ENCODE measurements around the gene USP20. TPM values are rescaled to one million over a fixed set of nuclear protein-coding genes. Genes with fewer than 3 reads are reported as not detected.

USP20 gene
- total RNA-seq, 1 experiment from 2014 or later, result 16.3 TPM

GRCh38 chr9:129910628-129911567 lies 75.6 kb downstream of the USP20 start:
- H3K4me3 ChIP-seq (ENCODE audit: insufficient read depth, low read depth, low read length), result no peak overlapping the region
- no peaks in the 10 kb centered on the region; the same call in 1 of the 2 replicates for H3K36me3 ChIP-seq (replicated peaks; ENCODE audit: control insufficient read depth, insufficient read depth, low read length)
- no peak for DNase-seq

GRCh38 chr9:129914051-129914450 lies 78.8 kb downstream of the USP20 start:
- Histone ChIP-seq H3K27me3 (ENCODE audit: control insufficient read depth, insufficient read depth, low read length) (no peaks in the 10 kb centered on the region), H3K36me3 (replicated peaks; ENCODE audit: control insufficient read depth, insufficient read depth, low read length) (no peaks in the 10 kb centered on the region)

More at GRCh38 chr9:129910628-129911567, 75.6 kb downstream of the USP20 start:
- no peaks in the 10 kb centered on the region for H3K27me3 ChIP-seq (ENCODE audit: control insufficient read depth, insufficient read depth, low read length)

GRCh38 chr9:129916707-129917106 lies 81.4 kb downstream of the USP20 start:
- no peaks in the 10 kb centered on the region for H3K27me3 ChIP-seq (ENCODE audit: control insufficient read depth, insufficient read depth, low read length)
- no peaks in the 10 kb centered on the region for H3K36me3 ChIP-seq (replicated peaks; ENCODE audit: control insufficient read depth, insufficient read depth, low read length)
- no peak overlapping the region for H3K4me3 ChIP-seq (ENCODE audit: insufficient read depth, low read depth, low read length)
- DNase-seq, result no peak

More at GRCh38 chr9:129914051-129914450, 78.8 kb downstream of the USP20 start:
- H3K4me3 ChIP-seq (ENCODE audit: insufficient read depth, low read depth, low read length), result no peak overlapping the region
- no peak for DNase-seq

- no peaks in the 10 kb centered on the region for H3K36me3 ChIP-seq (replicated peaks; ENCODE audit: control insufficient read depth, insufficient read depth, low read length)
- H3K27me3 ChIP-seq (ENCODE audit: control insufficient read depth, insufficient read depth, low read length), result no peaks in the 10 kb centered on the region
- no peak overlapping the region for H3K4me3 ChIP-seq (ENCODE audit: insufficient read depth, low read depth, low read length)
- DNase-seq, result no peak
These were observed 83.2 kb downstream of the USP20 start for GRCh38 chr9:129918296-129918950.

GRCh38 chr9:129919277-129919676 lies 84.0 kb downstream of the USP20 start:
- Histone ChIP-seq H3K4me3 (ENCODE audit: insufficient read depth, low read depth, low read length) (no peak overlapping the region), H3K27me3 (ENCODE audit: control insufficient read depth, insufficient read depth, low read length) (no peaks in the 10 kb centered on the region), H3K36me3 (replicated peaks; ENCODE audit: control insufficient read depth, insufficient read depth, low read length) (no peaks in the 10 kb centered on the region)
- no peak for DNase-seq

GRCh38 chr9:129919841-129920240 lies 84.6 kb downstream of the USP20 start:
- Histone ChIP-seq H3K27me3 (ENCODE audit: control insufficient read depth, insufficient read depth, low read length) (no peaks in the 10 kb centered on the region), H3K4me3 (ENCODE audit: insufficient read depth, low read depth, low read length) (no peak overlapping the region), H3K36me3 (replicated peaks; ENCODE audit: control insufficient read depth, insufficient read depth, low read length) (no peaks in the 10 kb centered on the region)
- DNase-seq, result no peak

- DNase-seq, result no peak
- 0 out of 2 replicates have a peak, but pooled peaks cover under 1% of the 10 kb centered on the region for H3K36me3 ChIP-seq (replicated peaks; ENCODE audit: control insufficient read depth, insufficient read depth, low read length)
- H3K27me3 ChIP-seq (ENCODE audit: control insufficient read depth, insufficient read depth, low read length), result no peaks in the 10 kb centered on the region
- H3K4me3 ChIP-seq (ENCODE audit: insufficient read depth, low read depth, low read length), result no peak overlapping the region
These were observed 86.6 kb downstream of the USP20 start for GRCh38 chr9:129921905-129922304.

GRCh38 chr9:129923589-129923988 lies 88.3 kb downstream of the USP20 start:
- Histone ChIP-seq H3K36me3 (replicated peaks; ENCODE audit: control insufficient read depth, insufficient read depth, low read length) (0 out of 2 replicates have a peak, but pooled peaks cover 2% of the 10 kb centered on the region), H3K27me3 (ENCODE audit: control insufficient read depth, insufficient read depth, low read length) (no peaks in the 10 kb centered on the region), H3K4me3 (ENCODE audit: insufficient read depth, low read depth, low read length) (no peak overlapping the region)
- DNase-seq, result no peak

GRCh38 chr9:129929496-129930125 lies 94.4 kb downstream of the USP20 start:
- no peaks in the 10 kb centered on the region for H3K27me3 ChIP-seq (ENCODE audit: control insufficient read depth, insufficient read depth, low read length)
- H3K36me3 ChIP-seq (replicated peaks; ENCODE audit: control insufficient read depth, insufficient read depth, low read length), result 0 out of 2 replicates have a peak, but pooled peaks cover 2% of the 10 kb centered on the region
- H3K4me3 ChIP-seq (ENCODE audit: insufficient read depth, low read depth, low read length), result no peak overlapping the region
- no peak for DNase-seq

GRCh38 chr9:129930743-129931142 lies 95.5 kb downstream of the USP20 start:
- Histone ChIP-seq H3K36me3 (replicated peaks; ENCODE audit: control insufficient read depth, insufficient read depth, low read length) (0 out of 2 replicates have a peak, but pooled peaks cover 2% of the 10 kb centered on the region), H3K4me3 (ENCODE audit: insufficient read depth, low read depth, low read length) (no peak overlapping the region), H3K27me3 (ENCODE audit: control insufficient read depth, insufficient read depth, low read length) (no peaks in the 10 kb centered on the region)
- DNase-seq, result no peak

Other genes starting within 250 kb of the USP20 start
- not detected in 2 replicates for gene C9orf50, start 214.4 kb upstream of the USP20 start, total RNA-seq (2014; rRNA removed; shearing (Covaris generic))
- gene NTMT1, start 209.3 kb upstream of the USP20 start, total RNA-seq (2014; rRNA removed; shearing (Covaris generic)), result 71.2 and 80.5 TPM in 2 replicates
- 19.2 and 20.9 TPM in 2 replicates for gene ASB6, start 193.3 kb upstream of the USP20 start, total RNA-seq (2014; rRNA removed; shearing (Covaris generic))
- gene PRRX2, start 169.8 kb upstream of the USP20 start, total RNA-seq (2014; rRNA removed; shearing (Covaris generic)), result 10.8 and 12.7 TPM in 2 replicates
- gene PTGES, start 82.4 kb upstream of the USP20 start, total RNA-seq (2014; rRNA removed; shearing (Covaris generic)), result 0.69 and 1.2 TPM in 2 replicates
- gene TOR1B, start 32.3 kb upstream of the USP20 start, total RNA-seq (2014; rRNA removed; shearing (Covaris generic)), result 17.9 and 18.2 TPM in 2 replicates
- gene TOR1A, start 11.3 kb upstream of the USP20 start, total RNA-seq (2014; rRNA removed; shearing (Covaris generic)), result 22.9 and 27.1 TPM in 2 replicates
- gene C9orf78, start 183 bp upstream of the USP20 start, total RNA-seq (2014; rRNA removed; shearing (Covaris generic)), result 39.7 and 47.0 TPM in 2 replicates
- gene FNBP1, start 207.7 kb downstream of the USP20 start, total RNA-seq (2014; rRNA removed; shearing (Covaris generic)), result 16.0 and 19.6 TPM in 2 replicates
- gene GPR107, start 218.4 kb downstream of the USP20 start, total RNA-seq (2014; rRNA removed; shearing (Covaris generic)), result 13.0 and 18.0 TPM in 2 replicates

Data from H7 (cell line).